NCI-H1105 treated with DMSO at 0.1 percent for 48 hours (cell line): ENCODE measurements around the gene S100PBP.

ENCODE experiments used
- DNase-seq: peaks from one replicate; lab custom pipeline; 2025; lab: John Stamatoyannopoulos, UW

S100PBP gene

GRCh38 chr1:32869923-32870614 is 52.6 kb downstream of the S100PBP start:
- no peak for DNase-seq

DNA sequence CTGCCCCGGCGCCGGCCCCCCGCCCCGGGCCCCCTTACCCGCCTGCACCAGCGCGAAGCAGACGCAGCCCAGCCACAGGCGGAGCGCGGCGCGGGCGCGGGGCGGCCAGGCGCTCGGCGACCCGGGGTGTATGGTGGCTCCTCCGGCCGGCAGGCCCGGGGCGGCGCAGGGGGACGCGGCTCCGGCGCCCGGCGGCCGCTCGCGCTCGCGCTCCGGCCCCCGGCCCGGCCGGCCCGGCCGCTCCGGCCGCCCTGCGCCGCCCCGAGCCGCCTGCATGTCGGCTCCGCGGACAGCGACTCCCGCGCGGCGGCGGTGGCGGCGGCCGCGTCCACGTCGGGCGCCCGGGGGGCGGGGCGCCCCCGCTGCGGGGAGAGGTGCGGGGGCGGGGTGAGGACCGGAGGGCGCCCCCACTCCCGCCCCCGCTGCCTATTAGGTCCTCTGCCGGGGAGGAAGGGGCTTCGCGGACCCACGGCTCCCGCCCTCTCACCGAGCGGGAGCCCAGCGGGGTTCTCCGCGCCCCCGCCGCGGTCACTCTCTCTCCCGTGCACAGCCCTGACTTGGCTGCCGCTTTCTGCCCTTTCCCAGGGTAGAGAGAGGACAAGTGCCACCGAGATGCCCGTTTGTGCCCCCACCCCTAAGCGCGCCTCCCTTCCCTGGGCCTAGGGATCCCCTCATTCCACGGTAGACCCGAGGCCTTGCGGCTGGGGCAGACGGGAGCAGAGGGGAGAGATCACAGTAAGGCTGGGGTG is 53.3 kb downstream of the S100PBP start, which contains the start of gene FNDC5:
Gene FNDC5, minus strand, starts transcription at position 298 of the 749 bp plus-strand sequence.
- peak; percentile 15 for DNase-seq

- DNase-seq = no peak
Measured at GRCh38 chr1:32871364-32872191, 54.1 kb downstream of the S100PBP start.

DNA sequence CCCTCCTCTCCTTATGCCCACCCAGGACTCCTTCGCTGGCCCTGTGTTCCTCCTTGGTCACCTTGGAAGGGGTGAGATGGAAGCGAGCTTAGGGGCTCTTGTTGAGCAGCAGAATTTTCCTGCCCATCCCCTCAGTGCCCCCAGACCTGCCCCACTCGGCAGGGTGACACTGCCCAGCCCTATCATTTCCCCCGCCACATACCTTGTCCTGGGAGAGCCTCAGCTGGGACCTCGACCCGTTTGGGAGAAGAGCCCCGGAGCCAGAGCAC is 54.7 kb downstream of the S100PBP start:
- DNase-seq = no peak

DNA sequence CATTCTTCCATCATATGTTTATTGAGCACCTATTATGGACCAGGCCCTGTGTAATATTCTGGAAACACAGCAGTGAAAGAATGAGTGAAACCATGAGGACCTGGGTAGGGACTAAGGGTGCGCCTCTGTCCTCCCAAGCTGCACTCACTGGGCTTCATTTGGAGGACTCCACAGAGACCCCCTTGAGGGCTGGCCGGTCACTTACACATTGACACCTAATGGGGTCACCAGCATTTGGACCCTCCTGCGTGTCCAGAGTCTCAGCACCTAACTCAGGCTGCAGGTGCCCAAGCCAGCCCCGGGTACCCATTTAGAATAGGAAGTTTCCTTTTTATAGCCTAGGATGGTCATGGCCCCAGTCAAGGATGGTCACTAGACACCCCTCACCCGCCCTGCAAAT is 56.0 kb downstream of the S100PBP start:
- DNase-seq = no peak

DNA sequence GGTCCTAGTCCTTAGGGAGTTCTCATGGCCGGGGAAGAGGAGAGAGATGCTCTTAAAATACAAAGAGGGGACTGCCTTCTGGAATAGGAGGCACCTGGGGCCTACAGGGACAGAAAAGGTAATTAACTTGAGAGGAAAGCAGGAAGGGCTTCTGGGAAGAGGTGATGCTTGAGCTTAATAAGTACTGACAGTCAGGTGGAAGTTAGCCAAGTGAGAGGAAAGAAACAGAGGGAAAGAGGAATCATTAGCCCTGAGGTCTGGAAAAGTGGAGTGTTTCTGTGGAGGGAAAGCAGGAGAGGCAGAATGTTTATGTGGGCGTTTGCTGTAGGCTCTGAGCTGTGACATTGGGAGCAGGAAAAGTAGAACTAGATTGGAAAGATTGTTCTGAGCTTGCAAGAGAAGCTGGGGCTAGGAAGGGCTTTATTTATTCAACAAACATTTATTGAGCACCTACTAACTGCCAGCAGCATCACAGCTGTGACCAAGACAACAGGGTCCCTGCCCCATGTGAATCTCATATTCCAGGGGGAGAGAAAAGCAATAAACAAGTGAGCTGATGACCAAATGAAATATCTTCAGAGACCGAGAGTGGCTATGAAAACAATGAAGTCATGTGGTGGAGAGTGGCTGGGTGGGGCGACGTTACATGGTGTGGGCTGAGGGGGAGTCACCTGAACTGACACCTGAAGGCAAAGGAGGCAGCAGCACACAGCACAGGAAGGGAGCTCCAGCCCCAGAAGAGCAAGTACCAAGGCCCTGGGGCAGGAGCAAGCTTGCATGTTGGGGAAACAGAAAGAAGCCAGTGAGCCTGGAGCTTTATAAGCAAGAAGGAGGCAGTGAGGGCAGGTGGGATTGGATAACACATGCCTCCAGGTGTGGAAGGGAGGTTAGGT is 57.7 kb downstream of the S100PBP start:
- DNase-seq = no peak

GRCh38 chr1:32876341-32877210 is 59.1 kb downstream of the S100PBP start:
- DNase-seq = peak; percentile 16

GRCh38 chr1:32877211-32878110 is 60.0 kb downstream of the S100PBP start:
- DNase-seq = peak; percentile 68

DNA sequence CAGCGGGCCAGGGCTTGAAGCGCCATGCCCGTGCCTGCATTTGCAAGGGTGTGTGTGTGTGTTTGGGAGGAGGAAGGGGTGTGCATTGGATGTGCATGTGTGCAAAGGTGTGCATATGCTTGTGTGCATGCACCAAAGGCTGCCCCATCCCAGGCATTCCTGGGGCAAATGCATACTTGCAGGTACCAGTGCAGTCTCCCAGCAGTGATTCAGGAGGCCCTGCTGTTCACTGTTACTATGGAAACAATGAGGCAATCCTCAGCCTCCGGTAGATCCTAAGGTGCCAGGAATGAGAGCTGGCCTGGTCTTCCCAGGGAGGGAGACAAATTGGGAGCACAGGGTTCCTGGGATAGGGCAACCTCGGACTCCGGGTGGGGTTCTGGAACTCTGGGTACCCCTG is 60.7 kb downstream of the S100PBP start:
- peak; percentile 13 for DNase-seq

DNA sequence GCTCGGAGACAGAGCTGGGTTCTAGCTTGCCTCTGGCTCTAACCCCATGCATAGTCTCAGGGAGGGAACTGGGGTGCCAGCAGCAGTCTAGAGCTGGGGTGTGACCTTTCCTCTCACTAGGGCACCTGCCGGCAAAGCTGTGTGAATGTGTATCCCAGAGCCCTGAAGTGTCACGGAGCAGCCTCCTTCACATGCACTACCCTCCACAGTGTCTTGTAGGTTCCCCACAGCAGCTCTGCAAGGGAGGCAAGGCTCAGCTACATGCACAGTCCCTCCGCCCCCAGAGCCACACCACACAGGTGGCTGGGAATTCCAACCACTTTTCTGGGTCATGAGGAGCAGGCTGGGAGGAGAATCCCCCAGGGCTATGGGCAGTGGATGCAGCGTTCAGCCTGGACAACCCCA is 61.2 kb downstream of the S100PBP start:
- DNase-seq = no peak

DNA sequence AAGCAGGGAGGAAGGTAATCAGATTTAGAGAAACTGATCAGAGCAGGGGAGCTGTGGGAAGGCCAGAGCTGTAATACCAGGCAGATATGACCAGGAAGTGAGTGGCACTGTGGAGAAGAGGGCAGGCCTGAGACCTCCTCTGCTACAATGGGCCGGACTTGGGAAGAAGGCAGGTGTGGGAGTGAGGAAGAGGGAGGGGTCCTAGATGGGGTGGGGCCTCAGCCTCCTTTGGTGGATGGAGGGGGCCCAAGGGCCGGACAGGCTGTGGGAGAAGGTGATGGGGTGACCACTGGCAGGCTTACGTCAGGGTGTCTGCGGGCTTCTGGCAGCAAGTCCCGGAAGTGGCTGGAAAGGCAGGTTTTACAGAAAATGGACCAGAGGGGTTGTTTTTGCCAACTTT is 63.8 kb downstream of the S100PBP start:
- DNase-seq = no peak

- no peak for DNase-seq
Measured at GRCh38 chr1:32881871-32882850, 64.7 kb downstream of the S100PBP start.

GRCh38 chr1:32883338-32884031 is 66.0 kb downstream of the S100PBP start:
- DNase-seq = no peak

- no peak for DNase-seq
Measured at GRCh38 chr1:32884032-32884372, 66.5 kb downstream of the S100PBP start.

GRCh38 chr1:32884726-32885125 is 67.3 kb downstream of the S100PBP start:
- no peak for DNase-seq

DNA sequence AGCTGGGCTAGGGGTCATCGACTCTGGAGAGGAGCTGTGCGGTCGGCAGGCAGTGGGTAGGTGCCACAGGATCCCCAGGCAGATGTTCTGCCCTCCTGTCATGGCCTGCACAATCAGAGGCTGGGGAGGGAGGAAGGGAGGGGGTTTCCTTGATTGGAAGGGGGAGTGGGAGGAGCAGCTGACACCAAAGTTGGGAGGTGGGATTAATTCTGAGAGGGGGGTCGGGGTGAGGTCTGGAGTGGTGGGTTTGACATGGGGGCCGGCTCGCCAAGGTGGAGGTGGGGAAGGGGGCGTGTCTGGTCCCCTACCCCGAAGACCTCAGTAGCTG is 68.2 kb downstream of the S100PBP start:
- DNase-seq = no peak

GRCh38 chr1:32886004-32886827 is 68.8 kb downstream of the S100PBP start, which contains the start of gene HPCA:
TSS of gene HPCA (plus strand) at chr1:32886491. CDS start at chr1:32888899, 2,408 bp downstream.
- peak; percentile 27 for DNase-seq
